CD14-positive monocyte (primary cell): Measurements from ENCODE around the gene C3orf20. TPM values are rescaled to one million over a fixed set of nuclear protein-coding genes. Genes with fewer than 3 reads are reported as not detected.

Source experiments
- DNase-seq, 3 donors: peaks; one replicate each; pipeline ENCODE4 v3.0.0-alpha.2; 2011 to 2022
- H2AFZ ChIP-seq: 2 replicates; pipeline ENCODE4 v1.6.0; 2012; ENCODE audit warnings: mild to moderate bottlenecking, low read depth, low read length, inconsistent platforms; ENCODE audit not compliant: insufficient read depth, poor library complexity, severe bottlenecking
- H3K27ac ChIP-seq, 2 donors: 1 replicate in 1 of 2; 2 replicates in 1 of 2; pipeline ENCODE4 v1.5.1; 2012 to 2013; ENCODE audit warnings: low read length in 2 of 2, control low read depth in 1 of 2, inconsistent platforms in 1 of 2, low read depth in 1 of 2, mild to moderate bottlenecking in 1 of 2
- H3K27me3 ChIP-seq, 2 donors: one replicate each; pipeline versions ENCODE4 v1.6.0 to v1.6.1; 2011 to 2013; ENCODE audit warnings: low read length in 2 of 2; ENCODE audit not compliant: control insufficient read depth in 2 of 2, insufficient read depth in 2 of 2
- H3K36me3 ChIP-seq, 2 donors: replicated peaks in 1 of 2; 1 replicate in 1 of 2; 2 replicates in 1 of 2; pipeline versions ENCODE4 v1.5.1 to v1.6.1; 2012 to 2013; ENCODE audit warnings: low read length in 2 of 2, control low read depth in 1 of 2, inconsistent platforms in 1 of 2, mild to moderate bottlenecking in 1 of 2; ENCODE audit not compliant: insufficient read depth in 2 of 2, control insufficient read depth in 1 of 2
- H3K4me1 ChIP-seq, 2 donors: 1 replicate in 1 of 2; 2 replicates in 1 of 2; pipeline versions ENCODE4 v1.5.1 to v1.6.1; 2012 to 2013; ENCODE audit warnings: low read length in 2 of 2, control low read depth in 1 of 2, inconsistent platforms in 1 of 2, mild to moderate bottlenecking in 1 of 2, moderate library complexity in 1 of 2; ENCODE audit not compliant: insufficient read depth in 2 of 2, control insufficient read depth in 1 of 2
- H3K4me2 ChIP-seq: replicated peaks from 2 replicates; pipeline ENCODE3; 2012; ENCODE audit warnings: low read length, moderate library complexity, mild to moderate bottlenecking; ENCODE audit not compliant: poor library complexity, severe bottlenecking; ENCODE audit errors: extremely low read depth
- H3K4me3 ChIP-seq, 3 experiments: fragments of 200-600 bp in 1 of 3; sonication (generic) in 1 of 3; replicated peaks in 1 of 3; 1 replicate in 2 of 3; 2 replicates in 1 of 3; pipeline ENCODE4 v1.5.1; 2011 to 2013; ENCODE audit warnings: low read length in 3 of 3, mild to moderate bottlenecking in 3 of 3, control low read depth in 2 of 3, low read depth in 2 of 3, inconsistent platforms in 1 of 3, moderate library complexity in 1 of 3
- H3K79me2 ChIP-seq: 2 replicates; pipeline ENCODE4 v1.6.0; 2012; ENCODE audit warnings: mild to moderate bottlenecking, control low read depth, inconsistent platforms, low read length, moderate library complexity; ENCODE audit not compliant: insufficient read depth
- H3K9ac ChIP-seq: 2 replicates; pipeline ENCODE4 v1.6.0; 2017; ENCODE audit warnings: low read length, mild to moderate bottlenecking; ENCODE audit not compliant: insufficient read depth, poor library complexity, severe bottlenecking
- H3K9me3 ChIP-seq, 2 donors: replicated peaks in 1 of 2; 1 replicate in 1 of 2; 2 replicates in 1 of 2; pipeline versions ENCODE4 v1.5.1 to v1.6.1; 2012 to 2013; ENCODE audit warnings: low read length in 2 of 2, control low read depth in 1 of 2; ENCODE audit not compliant: control insufficient read depth in 1 of 2, insufficient read depth in 1 of 2
- H4K20me1 ChIP-seq: 2 replicates; pipeline ENCODE4 v1.6.0; 2012; ENCODE audit warnings: mild to moderate bottlenecking, low read length, control low read depth, moderate library complexity; ENCODE audit not compliant: insufficient read depth
- H3K27ac Mint-ChIP-seq, 7 donors: one replicate each; pipeline ENCODE4 v1.8.0; 2020; ENCODE audit warnings: mild to moderate bottlenecking in 7 of 7, mixed read lengths in 7 of 7, moderate library complexity in 6 of 7, inconsistent platforms in 2 of 7
- H3K27me3 Mint-ChIP-seq, 3 donors: one replicate each; pipeline ENCODE4 v1.8.0; 2021 to 2022; ENCODE audit warnings: low read depth in 3 of 3, mild to moderate bottlenecking in 3 of 3, mixed read lengths in 3 of 3, moderate library complexity in 3 of 3, inconsistent platforms in 1 of 3
- H3K36me3 Mint-ChIP-seq, 2 donors: one replicate each; pipeline ENCODE4 v1.8.0; 2020; ENCODE audit warnings: mixed read lengths in 2 of 2, inconsistent platforms in 1 of 2, mild to moderate bottlenecking in 1 of 2
- H3K4me1 Mint-ChIP-seq: one replicate; pipeline ENCODE4 v1.8.0; 2020; ENCODE audit warnings: mild to moderate bottlenecking, mixed read lengths
- H3K4me3 Mint-ChIP-seq, 2 donors: one replicate each; pipeline ENCODE4 v1.8.0; 2020; ENCODE audit warnings: mild to moderate bottlenecking in 2 of 2, mixed read lengths in 2 of 2, moderate library complexity in 1 of 2
- H3K9me3 Mint-ChIP-seq, 7 donors: one replicate each; pipeline ENCODE4 v1.8.0; 2020 to 2022; ENCODE audit warnings: mixed read lengths in 7 of 7, mild to moderate bottlenecking in 6 of 7, moderate library complexity in 6 of 7, inconsistent platforms in 2 of 7
- CTCF ChIP-seq: fragments of 200-600 bp; IDR thresholded peaks from one replicate; pipeline ENCODE4 v1.8.0; 2022; ENCODE audit warnings: antibody characterized with exemption, mild to moderate bottlenecking
- WGBS: methylation state at CpG from one replicate; pipeline ENCODE4 v1.1.5; 2013; ENCODE audit warnings: missing lambda C conversion rate; ENCODE audit not compliant: insufficient coverage; 5-methylcytosine and 5-hydroxymethylcytosine counted together
- intact Hi-C, 2 donors: fragments of 100-400 bp; cut with micrococcal nuclease; formaldehyde crosslinking; loops; one replicate each; pipeline versions ENCODE4 v1.15.0 to v1.15.1; 2023
- polyA plus RNA-seq, 3 donors: library from polyadenylated mRNA; depleted of rRNA in 1 of 3; unstranded in 2 of 3; stranded (reverse) in 1 of 3; fragments of 300-500 nt in 2 of 3; fragments of >200 nt in 1 of 3; fragmentation: Illumina TruSeq in 2 of 3; gene quantifications; 1 replicate in 2 of 3; 2 replicates in 1 of 3; pipeline ENCODE4 v1.2.3, GENCODE V29; 2012 to 2021

C3orf20 gene
- polyA plus RNA-seq, 3 donors, result 0.11 TPM; not detected in 2

GRCh38 chr3:14718539-14718938 is 43.6 kb downstream of the C3orf20 start:
- Histone ChIP-seq H3K27ac (no peak overlapping the region), H3K36me3 (no peaks in the 10 kb centered on the region), H3K4me2 (no peak overlapping the region), H3K4me1 (no peaks in the 10 kb centered on the region), H3K9me3 (peaks cover under 1 to 4% of the 10 kb centered on the region in 2 donors), H3K9ac (no peak overlapping the region), H3K27me3 (no peaks in the 10 kb centered on the region), H2AFZ (no peak overlapping the region), H3K79me2 (no peaks in the 10 kb centered on the region), H3K4me3 (no peak overlapping the region), H4K20me1 (no peaks in the 10 kb centered on the region)
- no peak overlapping the region for H3K4me3 Mint-ChIP-seq
- peaks cover 0 to 8% (median 2%) of the 10 kb centered on the region in 3 donors for H3K27me3 Mint-ChIP-seq
- no peak for TF ChIP-seq CTCF
- no peaks in the 10 kb centered on the region for H3K4me1 Mint-ChIP-seq
- intact Hi-C loops, result no loop called here
- H3K9me3 Mint-ChIP-seq, result peaks cover 0 to 4% (median 0%) of the 10 kb centered on the region in 7 donors
- WGBS, result 95% methylated on average over 2 of the region's 2 CpGs
- DNase-seq, result no peak
- no peaks in the 10 kb centered on the region for H3K36me3 Mint-ChIP-seq
- H3K27ac Mint-ChIP-seq, result no peak overlapping the region

DNA sequence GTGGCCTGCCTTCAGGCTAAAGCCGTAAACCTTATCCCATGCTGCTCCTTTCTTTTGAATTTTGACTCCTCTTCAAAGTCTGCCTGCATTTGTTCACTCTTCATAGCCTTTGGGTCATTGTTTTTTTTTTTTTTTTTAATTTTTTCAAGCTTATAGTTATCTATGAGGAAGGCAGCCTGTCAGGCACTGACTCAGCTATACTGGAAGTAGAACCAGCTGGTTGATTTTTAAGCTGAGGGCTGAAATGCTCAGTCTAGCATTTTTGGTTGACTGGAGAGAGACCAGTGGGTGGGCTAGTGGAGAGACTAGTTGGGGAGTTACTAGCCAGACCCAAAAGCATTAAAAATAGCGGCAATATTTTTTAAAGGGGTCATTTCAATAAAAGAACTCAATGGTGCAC is 44.1 kb downstream of the C3orf20 start:
- no peaks in the 10 kb centered on the region for H4K20me1 ChIP-seq
- no peak overlapping the region for H3K4me2 ChIP-seq
- Mint-ChIP-seq H3K4me3 (no peak overlapping the region), H3K36me3 (no peaks in the 10 kb centered on the region), H3K27ac (no peak overlapping the region), H3K27me3 (peaks cover 0 to 8% (median 2%) of the 10 kb centered on the region in 3 donors), H3K9me3 (peaks cover 0 to 4% (median 0%) of the 10 kb centered on the region in 7 donors), H3K4me1 (no peaks in the 10 kb centered on the region)
- H3K4me3 ChIP-seq, result no peak overlapping the region
- no peaks in the 10 kb centered on the region for H3K4me1 ChIP-seq
- WGBS, result 100% methylated on average over 1 of the region's 2 CpGs
- no peaks in the 10 kb centered on the region for H3K79me2 ChIP-seq
- H3K27ac ChIP-seq, result no peak overlapping the region
- no peak for TF ChIP-seq CTCF
- H2AFZ ChIP-seq, result no peak overlapping the region
- no peak for DNase-seq
- no peaks in the 10 kb centered on the region for H3K36me3 ChIP-seq
- intact Hi-C loops, result no loop called here
- no peaks in the 10 kb centered on the region for H3K27me3 ChIP-seq
- peaks cover 0 to 1% of the 10 kb centered on the region in 2 donors for H3K9me3 ChIP-seq
- no peak overlapping the region for H3K9ac ChIP-seq
